GM23338 (cell line): Measurements from ENCODE around the gene PAQR6.

Source experiments
- CTCF ChIP-seq, 2 experiments: fragments of 200-600 bp in 1 of 2; sonication (generic) in 1 of 2; conservative IDR thresholded peaks; 2 replicates each; pipeline versions ENCODE4 v1.5.1 to v1.6.1; 2016 to 2017; ENCODE audit warnings: antibody characterized with exemption in 2 of 2, low read depth in 2 of 2, mild to moderate bottlenecking in 2 of 2, moderate library complexity in 1 of 2
- NANOG ChIP-seq: IDR thresholded peaks from 2 replicates; pipeline ENCODE4 v1.6.1; 2016; ENCODE audit warnings: antibody characterized with exemption, borderline replicate concordance

GRCh38 chr1:156281281-156281680, 33.4 kb upstream of the PAQR6 start:
- TF ChIP-seq CTCF (conservative IDR thresholded peaks at IDR 0.05; ENCODE audit: low read depth in 2 of 2) (no peak), NANOG (no peak)
